ENCODE results near the gene LARP4. TPM values are rescaled to one million over a fixed set of nuclear protein-coding genes. Genes with fewer than 3 reads are reported as not detected.
"Not testable (repeated sequence)": the region's sequence is repeated elsewhere in the genome, so short reads cannot be mapped to it uniquely, and the experiment has no call there.

Gene LARP4
- total RNA-seq, 2 experiments from 2014 or later: 59.2 to 60.1 TPM

DNA sequence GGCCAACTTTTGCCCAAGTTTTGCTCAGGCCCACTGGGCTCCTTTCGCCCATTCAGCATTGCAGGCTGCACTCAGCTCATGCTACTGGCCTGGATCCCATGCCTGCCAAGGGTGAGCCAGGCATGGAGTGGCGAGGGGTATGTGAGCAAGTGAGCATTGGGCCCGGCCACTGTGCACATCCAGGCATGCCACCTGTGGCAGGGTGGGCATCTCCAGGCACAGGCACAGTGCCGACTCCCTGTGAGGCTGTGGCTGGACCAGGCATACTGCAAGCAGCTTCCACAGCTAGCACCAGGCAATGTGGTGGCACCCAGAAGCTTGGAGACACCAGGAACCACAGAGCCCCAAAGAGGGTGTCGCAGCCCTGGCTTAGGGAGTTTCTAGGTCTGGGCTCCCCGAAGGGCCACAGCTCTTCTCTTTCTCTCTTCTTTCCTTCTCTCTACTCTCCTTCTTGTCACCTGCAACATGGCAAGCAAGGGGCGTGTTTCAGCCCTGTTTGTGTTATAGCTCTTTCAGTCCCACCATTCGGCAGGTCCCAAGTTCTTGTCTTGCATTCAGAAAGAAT is 19.8 kb upstream of the LARP4 start:
- Mint-ChIP-seq H3K36me3 (ENCODE audit: low read depth) (no peaks in the 10 kb centered on the region), H3K9me3 (ENCODE audit: insufficient read depth) (no peaks in the 10 kb centered on the region), H3K27ac (no peak overlapping the region), H3K4me1 (ENCODE audit: low read depth) (no peaks in the 10 kb centered on the region), H3K27me3 (ENCODE audit: low read depth) (no peaks in the 10 kb centered on the region), H3K4me3 (no peak overlapping the region)
- ATAC-seq: no peak
- CTCF ChIA-PET: no interaction called here
- DNase-seq: no peak
- POLR2A ChIA-PET: no interaction called here

DNA sequence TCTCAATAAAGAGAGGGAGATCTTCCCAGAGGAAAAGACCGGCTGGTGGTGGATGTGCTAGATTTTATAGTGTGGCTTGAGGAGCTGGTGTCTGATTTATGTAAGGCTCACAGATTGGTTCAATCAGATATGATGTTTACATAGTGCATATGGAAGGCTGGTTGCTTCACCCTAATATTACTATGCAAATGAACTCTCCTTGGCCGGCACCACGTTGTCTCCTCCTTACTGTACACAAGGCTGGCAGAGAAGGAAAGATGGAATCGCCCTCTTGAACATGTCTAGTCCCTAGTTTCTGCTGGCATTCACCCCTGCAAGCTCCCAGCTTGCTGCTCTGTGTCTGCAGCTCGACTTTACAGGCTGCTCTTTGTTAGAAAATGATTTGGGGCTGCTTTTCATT is 13.2 kb upstream of the LARP4 start:
- Mint-ChIP-seq H3K36me3 (ENCODE audit: low read depth) (no peaks in the 10 kb centered on the region), H3K4me3 (no peak overlapping the region), H3K9me3 (ENCODE audit: insufficient read depth) (no peaks in the 10 kb centered on the region), H3K4me1 (ENCODE audit: low read depth) (peaks cover 2% of the 10 kb centered on the region), H3K27me3 (ENCODE audit: low read depth) (no peaks in the 10 kb centered on the region), H3K27ac (no peak overlapping the region)
- ATAC-seq: no peak
- CTCF ChIA-PET: no interaction called here
- DNase-seq: no peak
- POLR2A ChIA-PET: no interaction called here

DNA sequence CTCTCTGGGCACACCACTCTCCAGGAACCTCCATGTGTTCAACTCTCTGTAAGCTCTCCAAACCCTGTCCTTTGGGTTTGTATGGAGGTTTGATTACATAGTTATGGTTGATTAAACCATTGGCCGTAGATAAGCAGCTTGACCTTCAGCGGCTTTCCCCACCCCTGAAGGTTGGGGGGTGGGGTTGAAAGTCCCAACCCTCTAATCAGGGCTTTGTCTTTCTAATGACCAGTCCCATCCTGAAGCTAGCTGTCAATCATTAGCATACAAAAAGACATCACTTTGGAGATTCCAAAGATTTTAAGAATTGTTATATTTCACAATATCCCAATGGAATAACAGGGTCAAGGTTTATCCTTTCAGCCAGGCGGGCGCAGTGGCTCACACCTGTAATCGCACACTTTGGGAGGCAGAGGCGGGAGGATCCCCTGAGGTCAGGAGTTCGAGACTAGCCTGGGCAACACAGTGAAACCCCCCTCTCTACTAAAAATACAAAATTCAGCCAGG is 12.7 kb upstream of the LARP4 start:
- DNase-seq: no peak
- ChIA-PET POLR2A (no interaction called here), CTCF (no interaction called here)
- Mint-ChIP-seq H3K36me3 (ENCODE audit: low read depth) (no peaks in the 10 kb centered on the region), H3K27ac (no peak overlapping the region), H3K4me1 (ENCODE audit: low read depth) (peaks cover 2% of the 10 kb centered on the region), H3K27me3 (ENCODE audit: low read depth) (no peaks in the 10 kb centered on the region), H3K9me3 (ENCODE audit: insufficient read depth) (no peaks in the 10 kb centered on the region), H3K4me3 (no peak overlapping the region)
- no peak for ATAC-seq

DNA sequence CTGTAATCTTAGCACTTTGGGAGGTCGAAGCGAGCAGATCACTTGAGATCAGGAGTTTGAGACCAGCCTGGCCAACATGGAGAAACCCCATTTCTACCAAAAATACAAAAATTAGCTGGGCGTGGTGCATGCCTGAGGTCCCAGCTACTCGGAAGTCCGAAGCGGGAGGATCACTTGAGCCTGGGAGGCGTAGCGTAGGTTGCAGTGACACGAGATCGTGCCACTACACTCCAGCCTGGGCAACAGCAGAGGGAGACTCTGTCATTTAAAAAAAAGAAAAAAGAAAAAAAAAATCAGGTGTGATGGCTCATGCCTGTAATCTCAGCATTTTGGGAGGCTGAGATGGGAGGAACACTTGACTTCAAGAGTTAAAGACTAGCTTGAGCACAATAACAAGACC is 11.9 kb upstream of the LARP4 start:
- H3K36me3 Mint-ChIP-seq (ENCODE audit: low read depth); H3K4me3 Mint-ChIP-seq; H3K9me3 Mint-ChIP-seq (ENCODE audit: insufficient read depth); CTCF ChIA-PET; H3K27me3 Mint-ChIP-seq (ENCODE audit: low read depth); H3K27ac Mint-ChIP-seq; DNase-seq; ATAC-seq; H3K4me1 Mint-ChIP-seq (ENCODE audit: low read depth): not testable (repeated sequence)
- POLR2A ChIA-PET: interaction anchor here (0.6 kb wide), 1 partner anchor 24 kb away, joined by 3 read pairs; no protein-coding TSS in a partner anchor

DNA sequence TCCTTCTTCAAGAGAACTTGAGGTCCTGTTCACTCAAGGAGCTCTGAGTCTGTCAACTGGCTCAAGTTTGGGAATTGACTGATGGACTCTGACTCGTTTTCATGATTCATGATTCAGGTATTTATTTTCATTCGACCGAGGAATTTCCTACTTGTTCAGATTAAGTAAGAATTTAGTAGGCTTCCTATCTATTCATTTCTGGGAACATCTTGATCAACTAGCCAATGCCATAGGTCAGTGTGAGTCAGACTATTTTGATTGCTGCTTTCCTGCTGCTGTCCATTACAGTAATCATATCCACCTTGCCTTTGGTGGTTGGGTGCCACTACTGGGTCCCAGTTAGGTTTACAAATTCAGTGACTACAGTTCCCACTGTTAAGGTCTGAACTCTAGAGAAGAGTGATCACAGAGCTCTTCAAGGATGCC is 10.4 kb upstream of the LARP4 start:
- Mint-ChIP-seq H3K27me3 (ENCODE audit: low read depth) (no peaks in the 10 kb centered on the region), H3K4me3 (no peak overlapping the region), H3K36me3 (ENCODE audit: low read depth) (no peaks in the 10 kb centered on the region), H3K9me3 (ENCODE audit: insufficient read depth) (no peaks in the 10 kb centered on the region), H3K27ac (no peak overlapping the region), H3K4me1 (ENCODE audit: low read depth) (peaks cover 2% of the 10 kb centered on the region)
- DNase-seq: no peak
- ChIA-PET POLR2A (no interaction called here), CTCF (no interaction called here)
- ATAC-seq: no peak

DNA sequence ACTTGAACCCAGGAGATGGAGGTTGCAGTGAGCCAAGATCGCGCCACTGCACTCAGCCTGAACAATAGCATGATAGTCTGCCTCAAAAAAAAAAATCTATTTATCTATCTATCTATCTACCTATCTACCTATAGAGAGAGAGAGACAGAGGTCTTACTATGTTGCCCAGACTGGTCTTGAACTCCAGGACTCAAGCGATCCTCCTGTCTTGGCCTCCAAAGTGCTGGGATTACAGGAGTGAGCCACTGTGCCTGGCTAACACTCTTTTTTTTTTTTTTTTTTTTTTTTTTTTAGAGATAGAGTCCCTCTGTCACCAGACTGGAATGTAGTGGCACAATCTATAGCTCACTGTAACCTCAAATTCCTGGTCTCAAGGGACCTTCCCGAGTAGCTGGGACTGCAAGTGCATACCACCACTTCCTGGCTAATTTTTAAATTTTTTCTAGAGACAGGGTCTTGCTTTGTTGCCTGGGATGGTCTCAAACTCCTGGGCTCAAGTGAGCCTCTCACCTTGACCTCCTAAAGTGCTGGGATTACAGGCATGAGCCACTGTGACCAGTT is 6.1 kb upstream of the LARP4 start:
- Mint-ChIP-seq H3K36me3 (ENCODE audit: low read depth) (no peaks in the 10 kb centered on the region), H3K9me3 (ENCODE audit: insufficient read depth) (no peaks in the 10 kb centered on the region), H3K4me3 (no peak overlapping the region), H3K4me1 (ENCODE audit: low read depth) (peaks cover 3% of the 10 kb centered on the region), H3K27me3 (ENCODE audit: low read depth) (peaks cover 3% of the 10 kb centered on the region), H3K27ac (no peak overlapping the region)
- CTCF ChIA-PET: interaction anchor here (1.1 kb wide), 1 partner anchor 283 kb away, joined by 4 read pairs; no protein-coding TSS in a partner anchor
- POLR2A ChIA-PET: interaction anchor here (1.2 kb wide), 1 partner anchor 78 kb away, joined by 4 read pairs; no protein-coding TSS in a partner anchor
- ATAC-seq (no peak), DNase-seq (no peak)

DNA sequence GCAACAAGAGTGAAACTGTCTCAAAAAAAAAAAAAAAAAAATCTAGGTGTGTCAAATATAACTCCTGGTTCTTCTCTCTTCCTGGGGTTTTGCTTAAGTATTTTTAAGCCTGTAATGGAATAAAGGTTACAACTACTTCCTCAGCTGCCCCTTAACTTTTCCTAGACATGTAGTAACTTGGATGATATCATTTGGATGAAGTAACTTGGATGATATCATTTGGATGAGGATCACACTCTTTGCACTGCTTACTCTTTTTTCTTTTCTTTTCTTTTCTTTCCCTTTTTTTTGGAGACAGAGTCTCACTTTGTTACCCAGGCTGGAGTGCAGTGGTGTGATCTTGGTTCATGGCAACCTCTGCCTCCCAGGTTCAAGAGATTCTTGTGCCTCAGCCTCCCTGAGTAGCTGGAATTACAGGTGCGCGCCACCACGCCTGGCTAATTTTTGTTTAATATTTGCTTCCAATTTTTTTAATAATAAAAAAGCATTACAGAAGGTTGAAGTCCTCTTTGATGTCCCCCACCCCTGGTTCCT is 3.5 kb upstream of the LARP4 start:
- H3K4me1 Mint-ChIP-seq (ENCODE audit: low read depth): peaks cover 7% of the 10 kb centered on the region
- CTCF ChIA-PET: no interaction called here
- no peak for DNase-seq
- H3K36me3 Mint-ChIP-seq (ENCODE audit: low read depth): peaks cover 2% of the 10 kb centered on the region
- no peaks in the 10 kb centered on the region for H3K9me3 Mint-ChIP-seq (ENCODE audit: insufficient read depth)
- no peak overlapping the region for H3K27ac Mint-ChIP-seq
- H3K27me3 Mint-ChIP-seq (ENCODE audit: low read depth): peaks cover 3% of the 10 kb centered on the region
- ATAC-seq: no peak
- H3K4me3 Mint-ChIP-seq: no peak overlapping the region
- POLR2A ChIA-PET: no interaction called here

DNA sequence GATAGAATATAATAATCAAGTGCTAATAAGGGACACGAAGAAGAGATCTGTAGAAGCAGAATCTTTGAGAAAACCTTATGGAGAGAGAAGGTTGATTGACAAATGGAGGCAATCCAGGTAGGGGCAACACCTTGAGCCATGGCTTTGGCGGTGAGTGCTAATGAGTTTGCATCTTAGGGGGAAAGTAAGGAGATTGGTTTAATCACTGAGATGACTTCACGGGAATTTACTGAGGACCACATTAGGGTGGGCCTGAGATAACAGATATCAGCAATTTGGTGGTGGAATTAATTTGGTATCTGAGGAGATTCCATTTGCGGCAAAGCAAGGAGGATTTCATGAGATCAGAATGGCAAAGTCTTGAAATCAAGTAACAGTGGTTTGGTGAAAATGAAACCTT is 1.8 kb upstream of the LARP4 start:
- ChIA-PET POLR2A (no interaction called here), CTCF (no interaction called here)
- no peaks in the 10 kb centered on the region for H3K9me3 Mint-ChIP-seq (ENCODE audit: insufficient read depth)
- ATAC-seq: no peak
- H3K4me3 Mint-ChIP-seq: no peak overlapping the region
- H3K4me1 Mint-ChIP-seq (ENCODE audit: low read depth): peaks cover 23% of the 10 kb centered on the region
- peaks cover 3% of the 10 kb centered on the region for H3K27me3 Mint-ChIP-seq (ENCODE audit: low read depth)
- no peak overlapping the region for H3K27ac Mint-ChIP-seq
- peaks cover 9% of the 10 kb centered on the region for H3K36me3 Mint-ChIP-seq (ENCODE audit: low read depth)
- DNase-seq: no peak

DNA sequence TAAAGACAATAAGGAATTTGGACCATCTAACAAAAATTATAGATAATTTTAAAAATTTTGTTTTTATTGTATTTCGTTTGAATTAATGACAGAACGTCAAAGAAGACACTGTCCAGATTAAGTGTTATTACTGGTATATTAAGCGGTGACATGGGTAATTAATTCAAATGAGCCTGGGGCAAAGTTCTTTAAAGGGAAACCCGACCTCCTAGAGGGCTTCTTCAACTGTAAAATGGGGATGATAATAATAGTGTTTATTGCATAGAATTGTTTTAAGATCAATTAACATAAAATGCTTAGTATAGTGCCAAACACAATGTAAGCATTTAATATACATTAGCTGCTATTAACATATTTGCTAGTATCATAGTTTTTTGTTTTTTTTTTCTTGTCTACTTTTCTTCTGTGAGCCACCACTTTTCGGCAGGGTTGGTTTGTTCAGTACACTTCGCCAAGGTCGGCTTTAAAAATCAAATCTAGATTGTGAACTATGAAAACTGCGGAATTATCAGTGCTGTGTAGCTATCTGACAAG is 514 bp upstream of the LARP4 start:
- H3K27me3 Mint-ChIP-seq (ENCODE audit: low read depth): peaks cover 3% of the 10 kb centered on the region
- ChIA-PET POLR2A (interaction anchor here (1.3 to 1.8 kb wide), 2 partner anchors 179 to 315 kb away, joined by 4 to 5 read pairs; partner anchors contain the start of gene SMARCD1), CTCF (interaction anchor here (0.6 kb wide), 1 partner anchor 73 kb away, joined by 3 read pairs; no protein-coding TSS in a partner anchor)
- H3K27ac Mint-ChIP-seq: peak overlapping the region; percentile 91
- ATAC-seq (no peak), DNase-seq (no peak)
- no peaks in the 10 kb centered on the region for H3K9me3 Mint-ChIP-seq (ENCODE audit: insufficient read depth)
- H3K4me1 Mint-ChIP-seq (ENCODE audit: low read depth): peaks cover 23% of the 10 kb centered on the region
- peaks cover 9% of the 10 kb centered on the region for H3K36me3 Mint-ChIP-seq (ENCODE audit: low read depth)
- peak overlapping the region; percentile 95 for H3K4me3 Mint-ChIP-seq

DNA sequence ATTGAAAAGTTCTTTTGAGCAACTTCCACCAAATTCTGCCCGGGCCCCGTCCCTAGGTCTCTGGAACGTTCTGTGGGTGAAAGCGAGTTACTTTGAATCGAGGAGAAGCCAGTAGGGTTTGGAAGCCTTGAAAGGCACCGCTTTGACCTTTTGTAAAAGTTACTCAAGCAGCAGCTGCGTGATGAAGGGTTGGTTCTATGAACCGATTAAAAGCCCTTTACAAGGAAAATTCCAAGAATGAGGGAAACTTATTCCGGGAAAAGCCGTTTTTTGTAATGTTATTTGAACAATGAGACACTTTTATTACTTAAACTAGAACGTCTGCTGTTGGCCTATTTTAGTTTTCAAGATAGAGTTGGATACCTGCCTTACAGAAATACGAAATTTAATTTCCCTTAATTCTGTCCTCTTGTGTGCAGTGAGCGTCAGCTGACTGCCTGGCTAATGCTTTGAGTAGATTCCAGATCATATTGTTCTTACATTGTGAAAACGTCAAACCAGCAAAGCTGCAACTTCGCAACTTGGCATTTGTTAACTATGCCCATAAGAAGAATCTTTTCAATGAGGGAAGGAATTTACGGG is 906 bp downstream of the LARP4 start:
- Mint-ChIP-seq H3K27me3 (ENCODE audit: low read depth) (peaks cover under 1% of the 10 kb centered on the region), H3K4me3 (peak overlapping the region; percentile 95), H3K4me1 (ENCODE audit: low read depth) (peaks cover 23% of the 10 kb centered on the region), H3K36me3 (ENCODE audit: low read depth) (peaks cover 9% of the 10 kb centered on the region), H3K9me3 (ENCODE audit: insufficient read depth) (no peaks in the 10 kb centered on the region), H3K27ac (peak overlapping the region; percentile 91)
- DNase-seq (no peak), ATAC-seq (no peak)
- POLR2A ChIA-PET: interaction anchor here (1.0 to 1.8 kb wide), 2 partner anchors 33 to 317 kb away, joined by 3 to 4 read pairs; partner anchors contain the start of gene SMARCD1
- CTCF ChIA-PET: no interaction called here

DNA sequence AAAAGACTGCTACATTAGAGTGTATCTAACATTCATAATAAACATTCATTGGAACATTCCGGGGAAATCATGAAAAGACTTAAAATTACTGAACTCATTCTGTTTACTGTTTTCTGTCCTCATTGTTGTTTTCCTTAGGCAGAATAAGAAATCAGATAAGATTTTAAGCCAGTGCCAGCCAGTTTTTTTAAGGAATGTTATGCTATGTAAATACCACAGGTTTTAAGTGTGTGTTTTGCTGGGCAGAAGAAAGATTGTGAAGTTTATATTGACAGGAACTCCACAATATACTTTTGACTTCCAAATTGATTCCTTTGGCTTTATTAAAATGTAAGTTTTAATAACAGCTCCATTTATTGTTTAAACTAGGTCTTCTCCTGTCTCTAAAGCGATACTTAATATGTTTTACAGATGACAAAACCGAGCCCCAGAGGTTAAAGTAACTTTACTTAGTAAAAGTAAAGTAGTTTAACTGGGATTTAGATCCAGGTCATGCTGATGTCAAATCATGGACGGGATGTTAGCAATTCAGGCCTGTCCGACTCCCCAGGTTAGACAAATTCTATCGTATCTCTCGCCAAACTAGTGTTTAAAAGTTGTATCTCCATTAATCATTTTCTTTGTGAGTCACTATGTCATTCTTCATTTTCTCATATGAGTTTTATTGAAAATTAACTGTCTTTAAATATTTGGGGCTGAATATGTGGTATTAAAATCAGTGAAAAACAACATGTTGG is 1.7 kb downstream of the LARP4 start:
- H3K36me3 Mint-ChIP-seq (ENCODE audit: low read depth): peaks cover 9% of the 10 kb centered on the region
- H3K4me3 Mint-ChIP-seq: peak overlapping the region; percentile 95
- no peaks in the 10 kb centered on the region for H3K9me3 Mint-ChIP-seq (ENCODE audit: insufficient read depth)
- ChIA-PET CTCF (interaction anchor here (1.2 to 1.7 kb wide), 2 partner anchors 17 to 291 kb away, joined by 3 to 6 read pairs; partner anchors contain the start of gene COX14), POLR2A (interaction anchor here (0.6 to 1.0 kb wide), 3 partner anchors 32 to 837 kb away, joined by 3 to 4 read pairs (median 3); no protein-coding TSS in a partner anchor)
- no peak for ATAC-seq
- peaks cover 23% of the 10 kb centered on the region for H3K4me1 Mint-ChIP-seq (ENCODE audit: low read depth)
- peak overlapping the region; percentile 23 for H3K27ac Mint-ChIP-seq
- no peaks in the 10 kb centered on the region for H3K27me3 Mint-ChIP-seq (ENCODE audit: low read depth)
- DNase-seq: no peak

All from activated CD8-positive, alpha-beta T cell treated with anti-CD3 and anti-CD28 coated beads, Interleukin-2, amount 10 ng/mL, durations not matched to agents 7 days and 5 days (primary cell).